Mesothelial cell of epicardium (in vitro differentiated cells): ENCODE data around the gene ARMH1. TPM values are rescaled to one million over a fixed set of nuclear protein-coding genes. Genes with fewer than 3 reads are reported as not detected.

Experiments used
- DNase-seq, 2 experiments: peaks; one replicate each; pipeline ENCODE4 v3.0.0; 2021; ENCODE audit warnings: low spot score in 2 of 2; ENCODE audit not compliant: unreplicated experiment in 2 of 2
- H3K27ac Mint-ChIP-seq: 2 replicates; pipeline ENCODE4 v1.8.0; 2021; ENCODE audit warnings: mixed read lengths
- H3K27me3 Mint-ChIP-seq: 2 replicates; pipeline ENCODE4 v1.8.0; 2021; ENCODE audit warnings: low read depth, mixed read lengths
- H3K36me3 Mint-ChIP-seq: 2 replicates; pipeline ENCODE4 v1.8.0; 2021; ENCODE audit warnings: mixed read lengths
- H3K4me1 Mint-ChIP-seq: 2 replicates; pipeline ENCODE4 v1.8.0; 2021; ENCODE audit warnings: mixed read lengths
- H3K4me3 Mint-ChIP-seq: 2 replicates; pipeline ENCODE4 v1.8.0; 2021; ENCODE audit warnings: mild to moderate bottlenecking, moderate library complexity, mixed read lengths
- H3K9me3 Mint-ChIP-seq: 2 replicates; pipeline ENCODE4 v1.8.0; 2021; ENCODE audit warnings: mixed read lengths
- total RNA-seq: library from RNA; stranded (reverse); gene quantifications from 3 replicates; pipeline ENCODE4 v1.2.1, GENCODE V29; 2021
- TF ChIP-seq, protein P1 (sequence below): fragments of 200-600 bp; sonication (generic); IDR thresholded peaks from one replicate; pipeline ENCODE4 v1.5.0; 2021; ENCODE audit warnings: antibody characterized with exemption; ENCODE audit not compliant: unreplicated experiment

The ARMH1 gene
- total RNA-seq, 1 donor from 2014 or later, result 19.1 TPM

DNA sequence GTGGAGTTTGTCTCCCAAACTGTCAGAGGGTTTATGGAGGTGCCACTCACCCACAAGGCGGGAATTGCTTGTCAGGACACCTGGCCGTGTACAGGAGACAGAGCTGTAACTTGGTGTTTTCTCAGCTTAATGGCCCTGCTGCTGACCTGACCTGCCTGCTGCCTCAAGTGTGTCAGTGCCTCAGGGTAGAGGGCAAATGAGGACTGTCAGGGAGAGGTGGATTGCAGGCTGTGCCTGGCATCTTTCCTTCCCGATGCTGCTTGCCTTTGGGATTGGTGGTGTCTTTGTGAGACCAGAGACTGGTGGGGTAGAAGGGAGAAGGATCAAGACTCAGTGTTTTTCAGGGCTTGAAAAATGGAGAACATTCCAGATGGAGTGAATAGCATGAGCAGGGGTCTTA, 31.6 kb upstream of the ARMH1 start:
- no peak overlapping the region for H3K4me3 Mint-ChIP-seq
- DNase-seq, result no peak
- TF ChIP-seq, protein P1, sequence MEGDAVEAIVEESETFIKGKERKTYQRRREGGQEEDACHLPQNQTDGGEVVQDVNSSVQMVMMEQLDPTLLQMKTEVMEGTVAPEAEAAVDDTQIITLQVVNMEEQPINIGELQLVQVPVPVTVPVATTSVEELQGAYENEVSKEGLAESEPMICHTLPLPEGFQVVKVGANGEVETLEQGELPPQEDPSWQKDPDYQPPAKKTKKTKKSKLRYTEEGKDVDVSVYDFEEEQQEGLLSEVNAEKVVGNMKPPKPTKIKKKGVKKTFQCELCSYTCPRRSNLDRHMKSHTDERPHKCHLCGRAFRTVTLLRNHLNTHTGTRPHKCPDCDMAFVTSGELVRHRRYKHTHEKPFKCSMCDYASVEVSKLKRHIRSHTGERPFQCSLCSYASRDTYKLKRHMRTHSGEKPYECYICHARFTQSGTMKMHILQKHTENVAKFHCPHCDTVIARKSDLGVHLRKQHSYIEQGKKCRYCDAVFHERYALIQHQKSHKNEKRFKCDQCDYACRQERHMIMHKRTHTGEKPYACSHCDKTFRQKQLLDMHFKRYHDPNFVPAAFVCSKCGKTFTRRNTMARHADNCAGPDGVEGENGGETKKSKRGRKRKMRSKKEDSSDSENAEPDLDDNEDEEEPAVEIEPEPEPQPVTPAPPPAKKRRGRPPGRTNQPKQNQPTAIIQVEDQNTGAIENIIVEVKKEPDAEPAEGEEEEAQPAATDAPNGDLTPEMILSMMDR, result no peak
- H3K27ac Mint-ChIP-seq, result no peak overlapping the region
- peaks cover 14% of the 10 kb centered on the region for H3K36me3 Mint-ChIP-seq
- no peaks in the 10 kb centered on the region for H3K27me3 Mint-ChIP-seq
- no peaks in the 10 kb centered on the region for H3K9me3 Mint-ChIP-seq
- H3K4me1 Mint-ChIP-seq, result no peaks in the 10 kb centered on the region

DNA sequence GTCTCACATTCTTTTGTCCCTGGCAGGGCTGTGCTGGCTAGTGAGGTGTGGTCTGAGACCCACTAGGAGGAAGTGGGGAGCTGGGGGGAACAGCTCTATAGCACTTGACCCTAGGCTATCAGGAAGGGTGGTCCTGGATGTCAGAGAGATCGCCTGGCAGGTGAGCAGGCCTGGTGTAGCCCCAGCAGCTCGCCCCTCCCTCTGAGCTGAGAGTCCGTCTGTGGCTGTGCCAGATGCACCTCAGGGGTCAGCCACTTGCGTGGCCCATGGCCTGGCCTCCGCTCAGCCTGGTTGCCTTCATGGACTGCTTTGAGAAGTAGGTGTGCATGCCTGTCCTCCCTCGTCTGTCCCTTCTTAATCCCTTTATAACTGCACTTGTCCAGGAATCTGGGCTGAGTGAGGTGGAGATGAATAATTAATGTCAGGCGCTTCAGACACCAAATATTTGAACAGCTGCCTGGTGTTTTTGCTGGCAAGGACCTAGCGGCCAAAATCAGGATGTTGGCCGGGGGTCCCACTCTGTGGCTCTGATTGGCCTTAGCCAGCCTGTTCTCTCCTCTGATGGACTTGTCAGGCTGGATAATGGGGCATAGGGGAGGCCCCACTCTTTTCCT, 30.7 kb upstream of the ARMH1 start:
- no peak overlapping the region for H3K4me3 Mint-ChIP-seq
- no peaks in the 10 kb centered on the region for H3K4me1 Mint-ChIP-seq
- peaks cover 11% of the 10 kb centered on the region for H3K36me3 Mint-ChIP-seq
- TF ChIP-seq, protein P1, result no peak
- H3K9me3 Mint-ChIP-seq, result no peaks in the 10 kb centered on the region
- no peak overlapping the region for H3K27ac Mint-ChIP-seq
- H3K27me3 Mint-ChIP-seq, result no peaks in the 10 kb centered on the region
- DNase-seq, result no peak

DNA sequence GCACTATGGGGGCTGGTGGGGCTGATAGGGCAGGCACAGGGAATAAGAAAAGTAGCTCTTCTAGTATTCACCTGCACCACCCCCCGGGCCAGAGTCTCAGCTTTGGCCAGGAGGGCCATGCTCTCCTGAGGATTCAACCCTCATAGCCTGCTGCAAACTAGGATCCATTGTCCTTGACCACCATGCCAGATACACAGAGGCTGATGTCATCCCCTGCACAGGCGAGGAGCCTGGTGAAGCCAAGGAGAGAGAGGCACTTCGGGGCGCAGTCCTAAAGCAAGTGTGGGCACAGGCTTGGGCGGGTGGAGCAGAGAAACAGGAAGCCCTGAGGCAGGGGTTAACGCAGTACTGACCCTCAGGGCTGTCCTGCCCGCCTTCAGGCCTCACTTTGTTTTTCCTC, 29.7 kb upstream of the ARMH1 start:
- no peaks in the 10 kb centered on the region for H3K4me1 Mint-ChIP-seq
- H3K27ac Mint-ChIP-seq, result no peak overlapping the region
- TF ChIP-seq, protein P1, result no peak
- H3K27me3 Mint-ChIP-seq, result no peaks in the 10 kb centered on the region
- no peaks in the 10 kb centered on the region for H3K9me3 Mint-ChIP-seq
- H3K36me3 Mint-ChIP-seq, result peaks cover 14% of the 10 kb centered on the region
- no peak overlapping the region for H3K4me3 Mint-ChIP-seq
- DNase-seq, result no peak

DNA sequence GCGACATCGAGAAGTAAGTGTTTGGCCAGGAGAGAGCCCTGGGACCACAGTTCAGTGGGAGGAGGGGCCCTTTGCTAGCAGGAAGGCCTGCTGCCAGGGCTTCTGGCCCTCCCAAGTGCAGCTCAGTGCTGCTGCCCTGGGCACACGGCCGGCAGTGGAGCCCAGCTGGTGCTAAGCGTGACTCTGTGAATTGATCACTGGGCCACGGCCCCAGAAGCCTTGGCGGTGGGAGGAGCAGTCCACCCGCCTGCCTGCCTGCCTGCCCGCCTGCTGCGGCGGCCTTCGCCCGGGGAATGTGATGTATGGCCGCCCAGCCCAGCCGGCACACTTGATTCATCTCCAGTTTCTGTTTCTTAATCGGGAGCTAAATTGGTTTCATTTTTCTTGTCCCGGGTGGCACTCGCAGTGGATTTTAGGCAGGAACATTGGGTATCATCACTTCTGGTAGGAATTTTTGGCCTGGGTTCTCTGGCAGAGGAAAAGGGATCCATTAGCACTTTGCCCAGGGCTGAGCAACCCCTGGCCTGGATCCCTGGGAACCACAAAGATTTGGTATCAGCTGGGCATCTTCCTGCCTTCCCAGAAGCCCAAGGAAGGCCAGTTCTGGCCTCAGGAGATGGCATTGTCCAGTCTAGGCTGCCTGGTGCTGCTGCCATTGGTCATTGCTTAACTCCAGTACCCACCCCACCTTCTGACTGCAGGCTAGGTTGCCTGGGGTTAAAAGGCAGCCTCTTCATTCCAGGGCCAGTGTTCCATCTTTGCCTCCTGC, 28.9 kb upstream of the ARMH1 start:
- H3K4me3 Mint-ChIP-seq, result no peak overlapping the region
- TF ChIP-seq, protein P1, result no peak
- peaks cover 18% of the 10 kb centered on the region for H3K36me3 Mint-ChIP-seq
- H3K27ac Mint-ChIP-seq, result no peak overlapping the region
- H3K9me3 Mint-ChIP-seq, result no peaks in the 10 kb centered on the region
- no peaks in the 10 kb centered on the region for H3K27me3 Mint-ChIP-seq
- H3K4me1 Mint-ChIP-seq, result no peaks in the 10 kb centered on the region
- no peak for DNase-seq

DNA sequence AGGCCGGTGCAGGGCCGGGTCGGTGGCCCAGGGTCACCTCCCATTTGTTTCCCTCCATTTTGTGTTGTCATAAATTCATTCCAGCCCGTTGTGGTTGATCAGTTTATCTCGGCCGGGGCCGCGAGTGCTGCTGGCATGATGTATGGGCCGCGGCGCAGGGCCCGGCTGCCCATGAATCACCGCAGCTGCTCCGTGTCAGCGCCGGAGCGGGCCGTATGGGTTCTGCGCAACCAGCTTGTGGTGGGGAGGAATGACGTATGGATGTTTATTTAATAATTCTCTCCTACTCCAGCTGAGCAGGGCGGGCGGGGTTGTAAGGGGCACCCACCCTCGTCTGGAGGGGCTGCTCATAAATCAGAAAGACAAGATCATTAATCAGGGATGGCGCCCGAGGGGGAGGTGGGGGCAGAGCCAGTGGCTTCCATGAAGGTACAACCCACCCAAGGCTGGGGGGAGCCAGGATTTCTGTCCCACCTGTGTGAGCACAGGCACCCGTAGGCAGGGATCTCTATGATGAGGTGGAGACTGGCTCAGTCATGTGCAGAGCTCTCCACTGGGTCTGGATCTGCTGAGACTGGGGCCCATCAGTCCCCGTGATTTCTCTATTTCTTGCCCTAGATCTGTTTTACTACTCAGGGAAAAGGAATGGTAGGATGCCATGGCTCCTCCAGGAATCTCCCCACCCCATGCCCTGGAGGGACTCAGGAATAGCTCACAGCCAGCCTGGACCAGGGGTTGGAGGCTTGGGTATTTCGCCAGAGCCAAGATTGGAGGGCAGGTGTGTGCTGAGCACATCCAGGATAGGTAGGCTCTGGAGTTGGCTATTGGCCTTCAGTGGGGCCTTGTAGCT, 28.0 kb upstream of the ARMH1 start:
- H3K27ac Mint-ChIP-seq, result no peak overlapping the region
- H3K27me3 Mint-ChIP-seq, result no peaks in the 10 kb centered on the region
- DNase-seq, result no peak
- TF ChIP-seq, protein P1, result no peak
- peaks cover 18% of the 10 kb centered on the region for H3K36me3 Mint-ChIP-seq
- H3K4me3 Mint-ChIP-seq, result no peak overlapping the region
- H3K4me1 Mint-ChIP-seq, result no peaks in the 10 kb centered on the region
- H3K9me3 Mint-ChIP-seq, result no peaks in the 10 kb centered on the region
